ENCODE data around the gene CCDC71L.

GRCh38 chr7:106619213-106619612 lies 41.7 kb downstream of the CCDC71L start:
- TF ChIP-seq CTCF (IDR thresholded peaks at IDR 0.05; ENCODE audit: poor library complexity) (no peak), EZH2 (IDR thresholded peaks at IDR 0.05; ENCODE audit: borderline replicate concordance) (no peak)

Data from hepatocyte (in vitro differentiated cells).